HG03469 (cell line): Measurements from ENCODE around the gene APOA1.

Experiments used
- ATAC-seq: cut with Tn5 transposase; IDR thresholded peaks from one replicate; pipeline ENCODE4 v1.9.1; 2021; ENCODE audit warnings: mild to moderate bottlenecking, moderate library complexity, moderate number of reproducible peaks; ENCODE audit not compliant: unreplicated experiment

APOA1 gene

DNA sequence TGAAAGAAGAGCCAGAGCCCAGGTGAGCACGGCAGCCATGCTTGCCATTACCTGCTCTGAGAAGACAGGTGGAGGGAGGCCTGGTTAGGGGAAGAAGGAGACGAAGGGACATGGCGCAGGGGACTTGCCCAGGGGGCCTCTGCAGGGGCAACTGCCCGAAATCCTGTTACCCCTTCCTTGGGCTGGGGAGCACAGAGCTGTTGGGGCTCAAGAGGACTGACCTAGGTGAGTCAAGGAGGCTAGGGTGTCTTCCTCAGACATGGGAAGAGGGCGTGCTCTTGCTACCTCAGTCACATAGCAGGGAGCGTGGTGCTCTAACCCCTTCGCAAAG lies 45.6 kb downstream of the APOA1 start, which contains the start of gene APOA5:
Gene APOA5, minus strand, starts transcription at position 67 of the 331 bp plus-strand sequence. Its CDS starts 19 bp downstream, at position 48.
- ATAC-seq, result no peak

DNA sequence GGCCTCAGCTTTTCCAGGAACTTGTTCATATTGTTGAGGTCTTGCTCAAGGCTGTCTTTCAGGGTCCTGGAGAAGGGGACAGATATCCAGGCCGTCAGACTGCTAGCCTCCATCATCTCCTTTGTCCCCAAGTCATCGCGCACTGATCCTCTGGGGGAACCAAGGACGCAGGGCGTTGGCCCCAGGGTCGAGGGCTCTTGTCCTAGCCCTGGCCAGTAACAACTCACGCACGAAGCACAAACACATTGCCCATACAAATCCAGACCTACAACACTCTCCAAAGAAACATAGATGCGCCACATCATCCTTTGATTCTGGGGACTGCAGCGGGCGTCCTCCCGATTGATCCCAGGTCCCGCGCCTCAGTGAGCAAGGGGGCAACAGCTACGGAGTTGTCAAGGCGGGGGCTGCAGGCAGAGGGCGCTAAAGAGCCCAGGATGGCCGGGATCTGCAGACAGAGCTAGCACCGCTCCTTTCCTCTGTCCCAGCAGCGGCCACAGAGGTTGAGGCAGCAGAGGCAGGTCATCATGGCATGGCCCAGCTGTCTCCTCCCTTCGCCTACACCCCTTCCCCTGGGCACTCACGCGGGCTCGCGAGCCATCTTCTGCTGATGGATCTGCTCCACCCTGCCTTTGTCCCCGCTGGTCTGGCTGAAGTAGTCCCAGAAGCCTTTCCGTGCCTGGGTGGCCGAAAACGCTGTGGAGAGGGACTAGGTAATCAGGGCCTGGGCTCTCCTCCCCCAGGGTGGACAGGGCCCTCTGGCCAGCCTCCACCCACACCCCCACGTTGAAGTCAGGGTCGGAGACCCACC lies 46.2 kb downstream of the APOA1 start:
- ATAC-seq, result no peak

DNA sequence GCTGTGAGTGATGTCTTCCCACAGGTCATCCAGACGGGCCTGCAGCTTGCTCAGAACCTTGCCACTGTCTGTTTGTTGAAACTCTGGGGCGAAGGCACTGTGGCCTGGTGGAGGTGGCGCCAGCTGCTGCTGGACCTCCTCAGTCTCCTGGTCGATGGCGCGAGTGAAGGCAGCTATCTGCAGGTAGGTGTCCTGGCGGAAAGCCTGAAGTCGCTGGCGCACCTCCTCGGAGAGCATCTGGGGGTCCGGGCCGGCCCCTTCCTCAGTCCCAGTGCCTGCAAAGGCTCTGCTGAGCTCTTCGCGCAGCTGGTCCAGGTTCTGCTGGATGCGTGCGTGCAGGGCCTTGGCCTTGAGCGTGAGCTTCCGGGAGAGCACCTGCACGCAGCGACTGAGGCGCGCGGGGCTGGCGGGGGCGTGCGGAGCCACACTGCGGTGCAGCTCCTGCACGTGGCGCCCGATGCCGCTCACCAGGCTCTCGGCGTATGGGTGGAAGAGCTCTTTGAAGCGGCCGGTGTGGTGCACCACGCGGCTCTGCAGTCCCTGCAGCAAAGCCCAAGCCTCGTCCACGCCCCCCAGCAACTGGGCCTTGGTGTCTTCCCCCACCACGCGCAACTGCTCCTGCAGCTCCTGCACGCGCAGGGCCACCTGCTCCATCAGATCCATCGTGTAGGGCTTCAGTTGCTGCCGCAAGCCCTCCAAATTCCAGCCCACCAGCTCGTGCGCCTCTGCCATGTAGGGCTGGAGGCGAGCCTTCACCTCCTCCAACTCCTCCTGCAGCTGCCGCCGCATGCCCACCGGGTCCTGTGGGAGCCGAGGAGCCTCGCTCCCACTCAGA lies 47.0 kb downstream of the APOA1 start:
- ATAC-seq, result no peak

GRCh38 chr11:116788975-116789374 lies 48.4 kb downstream of the APOA1 start:
- no peak for ATAC-seq

- no peak for ATAC-seq
Observed at GRCh38 chr11:116788534-116788933, 48.9 kb downstream of the APOA1 start.

GRCh38 chr11:116787786-116788486 lies 49.5 kb downstream of the APOA1 start, which contains the start of gene ZPR1:
ZPR1 (minus strand) TSS chr11:116788023; CDS start chr11:116787990, 33 bp downstream.
- ATAC-seq, result peak; percentile 68

DNA sequence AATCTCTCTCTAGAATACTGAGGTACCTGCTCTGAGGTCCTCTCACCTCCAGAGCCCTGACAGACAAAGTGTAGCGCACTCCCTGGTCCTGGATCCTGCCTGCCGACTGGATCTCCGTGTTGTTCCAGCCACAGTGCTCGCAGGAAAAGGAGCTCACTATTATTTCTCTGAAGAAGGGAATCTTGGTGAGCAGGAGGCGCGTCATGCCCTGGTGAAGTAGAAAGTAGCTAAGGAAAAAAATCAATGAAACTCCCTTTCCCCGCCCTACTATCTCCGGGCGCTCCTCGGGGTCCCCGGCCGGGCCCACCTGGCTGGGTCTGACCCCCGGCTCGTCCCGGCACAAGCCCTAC lies 50.0 kb downstream of the APOA1 start:
- no peak for ATAC-seq

GRCh38 chr11:116786966-116787365 lies 50.5 kb downstream of the APOA1 start:
- no peak for ATAC-seq

DNA sequence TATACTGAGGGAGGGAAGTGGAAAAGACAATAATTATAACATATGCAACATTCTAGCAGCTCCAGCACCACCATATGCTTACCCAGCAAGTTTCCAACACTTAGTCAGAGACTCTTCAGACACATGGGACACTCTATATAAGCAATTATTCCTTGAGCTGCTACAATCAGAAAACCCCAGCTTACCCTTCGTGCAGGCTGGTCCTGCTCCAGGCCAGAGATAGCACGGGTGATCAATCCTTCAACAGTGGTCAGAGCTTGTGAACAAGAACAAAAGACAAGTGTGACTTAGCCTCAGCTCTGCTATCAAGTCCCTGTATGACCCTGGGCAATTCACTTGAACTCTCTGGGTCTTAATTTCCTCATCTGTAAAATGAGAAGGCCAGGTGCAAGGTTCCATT lies 51.1 kb downstream of the APOA1 start:
- ATAC-seq, result no peak
